Measurements from ENCODE around the gene DNAAF3.

DNAAF3 gene

GRCh38 chr19:55199620-55200204, 33.3 kb upstream of the DNAAF3 start:
- H3K4me3 ChIP-seq (ENCODE audit: low read depth, low read length), result no peak overlapping the region
- no peak for TF ChIP-seq CTCF (IDR thresholded peaks at IDR 0.05; ENCODE audit: low read depth, low read length)

GRCh38 chr19:55198651-55199050, 32.2 kb upstream of the DNAAF3 start:
- no peak for TF ChIP-seq CTCF (IDR thresholded peaks at IDR 0.05; ENCODE audit: low read depth, low read length)
- H3K4me3 ChIP-seq (ENCODE audit: low read depth, low read length), result no peak overlapping the region

GRCh38 chr19:55197528-55197927, 31.1 kb upstream of the DNAAF3 start:
- no peak overlapping the region for H3K4me3 ChIP-seq (ENCODE audit: low read depth, low read length)
- no peak for TF ChIP-seq CTCF (IDR thresholded peaks at IDR 0.05; ENCODE audit: low read depth, low read length)

DNA sequence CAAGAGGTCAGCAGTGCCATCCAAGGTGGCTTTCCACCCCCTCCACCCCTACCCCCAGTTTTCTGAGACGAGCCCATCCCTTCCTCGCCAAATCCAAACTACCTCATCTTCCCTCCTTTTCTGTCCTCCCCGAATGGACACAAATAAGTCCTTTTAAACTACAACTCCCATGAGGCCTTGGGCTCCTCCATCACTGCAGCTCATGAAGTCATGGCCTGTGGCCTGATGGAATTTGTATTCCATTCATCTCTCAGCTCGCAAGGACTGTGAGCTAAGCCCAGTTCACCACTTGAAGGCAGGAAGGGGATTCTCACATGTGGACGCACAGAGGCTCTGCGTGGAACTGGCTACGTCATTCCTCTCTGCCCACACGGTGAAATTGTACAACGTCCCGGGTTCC, 30.4 kb upstream of the DNAAF3 start:
- H3K4me3 ChIP-seq (ENCODE audit: low read depth, low read length), result no peak overlapping the region

DNA sequence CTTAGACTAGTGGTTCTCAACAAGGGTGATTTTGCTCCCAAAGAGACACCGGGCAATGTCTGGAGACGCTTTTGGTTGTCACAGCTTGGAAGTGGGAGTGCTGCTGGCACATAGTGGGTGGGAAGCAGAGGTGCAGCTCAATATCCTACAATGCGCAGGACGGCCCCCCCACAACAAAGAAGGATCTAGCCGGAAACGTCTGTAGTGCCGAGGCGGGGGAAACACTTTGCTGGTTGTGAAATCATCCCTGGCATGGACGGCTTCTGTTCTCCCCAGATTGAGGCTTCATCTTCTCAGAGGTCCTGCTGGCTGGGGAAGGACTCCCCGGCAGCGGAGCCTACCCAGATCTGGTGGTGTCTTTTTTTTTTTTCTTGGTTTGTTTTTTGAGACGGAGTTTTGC, 27.1 kb upstream of the DNAAF3 start:
- TF ChIP-seq CTCF (IDR thresholded peaks at IDR 0.05; ENCODE audit: low read depth, low read length), result no peak
- H3K4me3 ChIP-seq (ENCODE audit: low read depth, low read length), result no peak overlapping the region

More for the DNA sequence above, 30.4 kb upstream of the DNAAF3 start:
- no peak for TF ChIP-seq CTCF (IDR thresholded peaks at IDR 0.05; ENCODE audit: low read depth, low read length)

DNA sequence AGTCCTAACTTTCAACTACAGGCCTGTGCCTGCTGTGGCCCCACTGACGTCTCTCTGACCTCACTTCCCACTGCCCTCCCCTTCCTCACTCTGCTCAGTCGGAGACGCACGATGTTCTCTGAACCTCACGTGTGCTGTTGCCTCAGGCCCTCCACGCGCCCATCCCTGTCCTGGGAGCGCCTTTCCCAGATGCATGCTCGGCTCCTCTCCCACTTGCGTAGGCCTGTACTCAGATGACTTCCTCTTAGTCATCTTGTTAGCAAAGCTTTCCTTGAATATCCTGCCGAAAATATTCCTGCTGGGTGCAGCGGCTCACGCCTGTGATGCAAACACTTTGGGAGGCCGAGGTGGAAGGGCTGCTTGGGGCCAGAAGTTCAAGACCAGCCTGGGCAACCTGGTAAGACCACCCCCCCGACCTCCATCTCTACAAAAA, 23.0 kb upstream of the DNAAF3 start:
- no peak for TF ChIP-seq CTCF (IDR thresholded peaks at IDR 0.05; ENCODE audit: low read depth, low read length)
- H3K4me3 ChIP-seq (ENCODE audit: low read depth, low read length), result no peak overlapping the region

DNA sequence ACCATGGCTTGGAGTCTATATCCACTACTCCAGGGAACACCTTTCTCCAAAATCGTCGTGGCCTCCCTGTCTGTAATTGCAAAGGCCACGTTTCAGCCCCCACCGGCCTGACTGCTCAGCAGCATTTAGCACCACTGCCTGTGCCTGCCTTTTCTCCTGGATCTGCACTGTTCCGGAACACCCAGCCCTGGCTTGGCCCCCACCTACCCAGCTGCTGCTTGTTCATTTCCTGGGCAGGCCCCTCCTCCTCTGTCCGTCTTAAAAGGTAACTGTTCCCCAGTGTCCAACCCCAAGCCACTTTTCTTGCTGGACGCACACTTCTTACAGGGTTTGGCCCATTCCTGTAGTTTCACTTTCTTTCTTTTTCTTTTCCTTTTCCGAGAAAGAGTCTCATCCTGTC, 22.2 kb upstream of the DNAAF3 start:
- no peak overlapping the region for H3K4me3 ChIP-seq (ENCODE audit: low read depth, low read length)
- TF ChIP-seq CTCF (IDR thresholded peaks at IDR 0.05; ENCODE audit: low read depth, low read length), result no peak

Data from WI38 (cell line).